SU-DHL-6 (cell line): ENCODE results near the gene SEMA4D.

ENCODE experiments used
- H2AFZ ChIP-seq: fragments of 200-600 bp; sonication (generic); 2 replicates; pipeline ENCODE4 v1.6.1; 2014; ENCODE audit warnings: low read depth, mild to moderate bottlenecking, moderate library complexity, mixed read lengths, antibody characterized with exemption, low read length; ENCODE audit not compliant: severe bottlenecking
- H3F3A ChIP-seq: fragments of 200-600 bp; shearing (Covaris generic); 2 replicates; pipeline ENCODE4 v1.6.0; 2016; ENCODE audit warnings: antibody characterized with exemption, mild to moderate bottlenecking; ENCODE audit not compliant: insufficient read depth
- H3K27ac ChIP-seq: fragments of 200-600 bp; sonication (generic); 2 replicates; pipeline ENCODE4 v1.5.1; 2016; ENCODE audit warnings: low read depth, mild to moderate bottlenecking, low read length, moderate library complexity, mixed read lengths
- H3K27me3 ChIP-seq: fragments of 200-600 bp; sonication (generic), shearing (Covaris generic); 2 replicates; pipeline ENCODE4 v1.6.0; 2014; ENCODE audit warnings: mild to moderate bottlenecking, low read length
- H3K36me3 ChIP-seq: fragments of 200-600 bp; sonication (generic); 2 replicates; pipeline ENCODE4 v1.6.1; 2014; ENCODE audit warnings: mild to moderate bottlenecking, low read length, mixed read lengths
- H3K4me2 ChIP-seq: fragments of 300-600, 200-600 bp; shearing (Covaris generic), sonication (generic); 2 replicates; pipeline ENCODE4 v1.6.0; 2014; ENCODE audit warnings: low read length, low read depth, mild to moderate bottlenecking; ENCODE audit not compliant: poor library complexity, severe bottlenecking
- H3K4me3 ChIP-seq: fragments of 200-600 bp; sonication (generic); 2 replicates; pipeline ENCODE4 v1.5.1; 2014; ENCODE audit warnings: antibody characterized with exemption, low read length, mild to moderate bottlenecking, mixed read lengths; ENCODE audit not compliant: insufficient read depth, poor library complexity, severe bottlenecking
- H3K79me2 ChIP-seq: fragments of 200-600 bp; sonication (generic); 2 replicates; pipeline ENCODE4 v1.6.1; 2014; ENCODE audit warnings: mild to moderate bottlenecking, low read length, moderate library complexity; ENCODE audit not compliant: insufficient read depth
- H3K9ac ChIP-seq: fragments of 200-600 bp; sonication (generic); 2 replicates; pipeline ENCODE4 v1.7.0; 2014; ENCODE audit warnings: mild to moderate bottlenecking, low read length
- H3K9me2 ChIP-seq: fragments of 200-600 bp; sonication (generic); replicated peaks from 2 replicates; pipeline ENCODE4 v1.6.1; 2014; ENCODE audit warnings: low read length; ENCODE audit not compliant: insufficient read depth
- H3K9me3 ChIP-seq: fragments of 200-600 bp; sonication (generic); 2 replicates; pipeline ENCODE4 v1.6.1; 2014; ENCODE audit warnings: low read length, mixed read lengths; ENCODE audit not compliant: insufficient read depth
- H4K20me1 ChIP-seq: fragments of 200-600 bp; sonication (generic); 2 replicates; pipeline ENCODE4 v1.6.1; 2014; ENCODE audit warnings: low read depth, mild to moderate bottlenecking, antibody characterized with exemption, low read length, moderate library complexity, mixed read lengths
- EZH2phosphoT487 ChIP-seq: fragments of 200-600 bp; sonication (generic), shearing (Covaris generic); conservative IDR thresholded peaks from 2 replicates; pipeline ENCODE4 v1.6.1; 2018; ENCODE audit warnings: mild to moderate bottlenecking, antibody characterized with exemption, low read length, moderate library complexity, mixed read lengths
- TF ChIP-seq, protein P1 (sequence below): fragments of 200-600 bp; sonication (generic); IDR thresholded peaks from one replicate; pipeline ENCODE4 v1.5.1; 2017; ENCODE audit warnings: antibody characterized with exemption, mild to moderate bottlenecking, low read length, moderate library complexity; ENCODE audit not compliant: insufficient read depth, poor library complexity, severe bottlenecking

SEMA4D gene

DNA sequence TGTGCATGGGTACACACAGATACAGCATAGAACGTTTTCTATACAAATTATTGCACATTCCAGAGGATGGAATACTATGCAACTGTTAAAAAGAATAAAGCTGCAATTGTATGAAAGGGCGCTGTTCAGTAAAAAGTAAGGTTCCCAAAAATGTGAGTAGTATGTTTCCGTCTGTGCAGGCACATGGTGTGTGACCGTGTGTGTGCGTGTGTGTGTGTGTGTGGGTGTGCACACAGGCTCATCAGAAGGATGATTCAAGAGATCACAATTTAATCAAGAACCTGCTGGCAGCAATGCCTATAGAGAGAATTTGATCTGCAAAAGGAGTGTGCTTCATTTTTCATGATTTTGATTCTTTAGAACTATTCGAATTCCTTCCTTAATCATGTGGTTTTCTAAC lies 76.3 kb downstream of the SEMA4D start:
- H3K79me2 ChIP-seq, result no peaks in the 10 kb centered on the region
- peaks cover 6% of the 10 kb centered on the region; the same call in 1 of the 2 replicates for H3F3A ChIP-seq
- no peaks in the 10 kb centered on the region for H3K36me3 ChIP-seq
- TF ChIP-seq, protein P1, sequence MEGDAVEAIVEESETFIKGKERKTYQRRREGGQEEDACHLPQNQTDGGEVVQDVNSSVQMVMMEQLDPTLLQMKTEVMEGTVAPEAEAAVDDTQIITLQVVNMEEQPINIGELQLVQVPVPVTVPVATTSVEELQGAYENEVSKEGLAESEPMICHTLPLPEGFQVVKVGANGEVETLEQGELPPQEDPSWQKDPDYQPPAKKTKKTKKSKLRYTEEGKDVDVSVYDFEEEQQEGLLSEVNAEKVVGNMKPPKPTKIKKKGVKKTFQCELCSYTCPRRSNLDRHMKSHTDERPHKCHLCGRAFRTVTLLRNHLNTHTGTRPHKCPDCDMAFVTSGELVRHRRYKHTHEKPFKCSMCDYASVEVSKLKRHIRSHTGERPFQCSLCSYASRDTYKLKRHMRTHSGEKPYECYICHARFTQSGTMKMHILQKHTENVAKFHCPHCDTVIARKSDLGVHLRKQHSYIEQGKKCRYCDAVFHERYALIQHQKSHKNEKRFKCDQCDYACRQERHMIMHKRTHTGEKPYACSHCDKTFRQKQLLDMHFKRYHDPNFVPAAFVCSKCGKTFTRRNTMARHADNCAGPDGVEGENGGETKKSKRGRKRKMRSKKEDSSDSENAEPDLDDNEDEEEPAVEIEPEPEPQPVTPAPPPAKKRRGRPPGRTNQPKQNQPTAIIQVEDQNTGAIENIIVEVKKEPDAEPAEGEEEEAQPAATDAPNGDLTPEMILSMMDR, result no peak
- no peak for TF ChIP-seq EZH2phosphoT487
- H3K4me3 ChIP-seq, result no peak overlapping the region
- H3K4me2 ChIP-seq, result no peak overlapping the region
- H3K9me2 ChIP-seq, result no peaks in the 10 kb centered on the region
- H3K9me3 ChIP-seq, result no peaks in the 10 kb centered on the region
- no peak overlapping the region for H2AFZ ChIP-seq
- H3K9ac ChIP-seq, result no peak overlapping the region
- no peaks in the 10 kb centered on the region for H4K20me1 ChIP-seq
- no peaks in the 10 kb centered on the region for H3K27me3 ChIP-seq
- no peak overlapping the region for H3K27ac ChIP-seq

DNA sequence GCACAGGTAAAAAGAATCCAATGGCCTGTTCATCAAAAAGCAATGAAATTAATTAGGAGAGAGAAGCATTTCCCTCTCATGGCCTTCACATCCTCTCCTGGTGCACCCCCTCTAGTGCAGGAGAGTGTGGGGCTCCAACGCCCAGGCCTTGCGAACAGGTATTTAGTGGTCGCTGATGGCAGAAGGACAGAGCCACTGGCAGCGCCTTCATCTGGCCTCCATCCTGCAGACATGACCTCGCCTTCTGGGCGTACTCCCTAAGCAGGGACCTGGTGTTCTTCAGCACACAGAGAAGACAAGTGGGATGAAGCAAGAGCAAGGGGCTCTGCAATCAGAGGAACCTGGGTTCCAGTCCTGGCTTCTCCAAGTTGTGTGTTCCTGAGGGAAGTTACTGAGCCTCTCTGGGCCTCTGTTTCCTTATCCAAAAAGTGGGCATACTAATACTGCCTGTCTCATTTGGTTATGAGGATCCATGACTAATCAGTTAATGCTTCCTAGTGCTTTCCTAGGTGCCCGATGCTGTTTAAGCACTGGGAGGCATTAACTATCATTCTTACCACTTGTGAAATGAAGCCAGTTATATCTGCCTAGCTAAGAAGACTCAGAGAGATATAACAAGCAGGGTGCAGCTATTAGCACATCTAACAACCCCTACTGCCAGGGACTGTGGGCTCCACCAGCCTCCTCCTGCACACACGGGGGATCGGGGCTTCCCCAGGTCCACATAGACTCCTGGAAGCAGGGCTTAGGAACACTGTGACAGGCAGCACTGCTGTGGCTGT lies 77.3 kb downstream of the SEMA4D start:
- no peaks in the 10 kb centered on the region for H3K79me2 ChIP-seq
- H3K27ac ChIP-seq, result no peak overlapping the region
- no peaks in the 10 kb centered on the region for H3F3A ChIP-seq
- H3K4me3 ChIP-seq, result no peak overlapping the region
- H3K4me2 ChIP-seq, result no peak overlapping the region
- no peaks in the 10 kb centered on the region for H4K20me1 ChIP-seq
- no peaks in the 10 kb centered on the region for H3K9me3 ChIP-seq
- H3K9me2 ChIP-seq, result no peaks in the 10 kb centered on the region
- no peak overlapping the region for H3K9ac ChIP-seq
- no peak overlapping the region for H2AFZ ChIP-seq
- no peaks in the 10 kb centered on the region for H3K27me3 ChIP-seq
- no peaks in the 10 kb centered on the region for H3K36me3 ChIP-seq
- TF ChIP-seq, protein P1, result no peak
- no peak for TF ChIP-seq EZH2phosphoT487

- no peak overlapping the region for H2AFZ ChIP-seq
- no peaks in the 10 kb centered on the region for H3K9me3 ChIP-seq
- H3K79me2 ChIP-seq, result no peaks in the 10 kb centered on the region
- no peaks in the 10 kb centered on the region for H3F3A ChIP-seq
- no peaks in the 10 kb centered on the region for H3K36me3 ChIP-seq
- no peaks in the 10 kb centered on the region for H3K27me3 ChIP-seq
- H4K20me1 ChIP-seq, result no peaks in the 10 kb centered on the region
- no peak overlapping the region for H3K27ac ChIP-seq
- H3K9ac ChIP-seq, result no peak overlapping the region
- no peak overlapping the region for H3K4me2 ChIP-seq
- no peaks in the 10 kb centered on the region for H3K9me2 ChIP-seq
- TF ChIP-seq, protein P1, result no peak
- TF ChIP-seq EZH2phosphoT487, result no peak
- H3K4me3 ChIP-seq, result no peak overlapping the region
Observed at GRCh38 chr9:89419978-89420394, 77.9 kb downstream of the SEMA4D start.
